Activated naive CD4-positive, alpha-beta T cell treated with anti-CD3 and anti-CD28 coated beads for 36 hours (primary cell): ENCODE results near the gene RBFOX2. TPM values are rescaled to one million over a fixed set of nuclear protein-coding genes. Genes with fewer than 3 reads are reported as not detected.
A peak's percentile ranks its signal among the peaks of the same experiment; 100 is the strongest.

ENCODE experiments used
- CTCF ChIA-PET: fragments of 350-600 bp; sonication (Branson Sonifier 250); formaldehyde crosslinking; loops from one replicate; lab custom pipeline; 2021; ENCODE audit warnings: antibody characterized with exemption; lab: Charles Lee
- DNase-seq: peaks from one replicate; pipeline ENCODE4 v3.0.0-alpha.2; 2020
- H3K27ac Mint-ChIP-seq: one replicate; pipeline ENCODE4 v1.8.0; 2021; ENCODE audit warnings: mild to moderate bottlenecking, mixed read lengths
- H3K27me3 Mint-ChIP-seq: one replicate; pipeline ENCODE4 v1.8.0; 2021; ENCODE audit warnings: low read depth, mixed read lengths
- H3K36me3 Mint-ChIP-seq: one replicate; pipeline ENCODE4 v1.8.0; 2021; ENCODE audit warnings: low read depth, mixed read lengths
- H3K4me1 Mint-ChIP-seq: one replicate; pipeline ENCODE4 v1.8.0; 2021; ENCODE audit warnings: low read depth, mixed read lengths
- H3K4me3 Mint-ChIP-seq: one replicate; pipeline ENCODE4 v1.8.0; 2021; ENCODE audit warnings: mild to moderate bottlenecking, moderate library complexity, mixed read lengths
- H3K9me3 Mint-ChIP-seq: one replicate; pipeline ENCODE4 v1.8.0; 2021; ENCODE audit warnings: mixed read lengths
- intact Hi-C: fragments of 100-400 bp; cut with micrococcal nuclease; formaldehyde crosslinking; loops from one replicate; pipeline ENCODE4 v1.15.1; 2023
- total RNA-seq, 2 experiments: library from RNA; stranded (reverse); gene quantifications; one replicate each; pipeline ENCODE4 v1.2.3, GENCODE V29; 2021

The RBFOX2 gene
- total RNA-seq, 2 experiments from 2014 or later: 3.3 to 4.3 TPM

GRCh38 chr22:35900483-35901168 is 128.0 kb downstream of the RBFOX2 start:
- Mint-ChIP-seq H3K4me3 (no peak overlapping the region), H3K27me3 (no peaks in the 10 kb centered on the region), H3K4me1 (peaks cover 15% of the 10 kb centered on the region), H3K36me3 (no peaks in the 10 kb centered on the region), H3K27ac (peak overlapping the region; percentile 25), H3K9me3 (no peaks in the 10 kb centered on the region)
- peak; percentile 34 for DNase-seq
- intact Hi-C loops: no loop called here
- CTCF ChIA-PET: interaction anchor here (0.6 kb wide), 1 partner anchor 55 kb away, joined by 8 read pairs; no protein-coding TSS in a partner anchor

GRCh38 chr22:35899736-35900135 is 128.9 kb downstream of the RBFOX2 start:
- Mint-ChIP-seq H3K4me3 (no peak overlapping the region), H3K4me1 (peaks cover 15% of the 10 kb centered on the region), H3K9me3 (no peaks in the 10 kb centered on the region), H3K36me3 (no peaks in the 10 kb centered on the region), H3K27ac (no peak overlapping the region), H3K27me3 (no peaks in the 10 kb centered on the region)
- no peak for DNase-seq
- CTCF ChIA-PET: interaction anchor here (0.6 kb wide), 1 partner anchor 335 kb away, joined by 3 read pairs; no protein-coding TSS in a partner anchor
- intact Hi-C loops: no loop called here

- peak overlapping the region; percentile 40 for H3K27ac Mint-ChIP-seq
- CTCF ChIA-PET: no interaction called here
Observed at GRCh38 chr22:35896111-35896705, 132.4 kb downstream of the RBFOX2 start.

DNA sequence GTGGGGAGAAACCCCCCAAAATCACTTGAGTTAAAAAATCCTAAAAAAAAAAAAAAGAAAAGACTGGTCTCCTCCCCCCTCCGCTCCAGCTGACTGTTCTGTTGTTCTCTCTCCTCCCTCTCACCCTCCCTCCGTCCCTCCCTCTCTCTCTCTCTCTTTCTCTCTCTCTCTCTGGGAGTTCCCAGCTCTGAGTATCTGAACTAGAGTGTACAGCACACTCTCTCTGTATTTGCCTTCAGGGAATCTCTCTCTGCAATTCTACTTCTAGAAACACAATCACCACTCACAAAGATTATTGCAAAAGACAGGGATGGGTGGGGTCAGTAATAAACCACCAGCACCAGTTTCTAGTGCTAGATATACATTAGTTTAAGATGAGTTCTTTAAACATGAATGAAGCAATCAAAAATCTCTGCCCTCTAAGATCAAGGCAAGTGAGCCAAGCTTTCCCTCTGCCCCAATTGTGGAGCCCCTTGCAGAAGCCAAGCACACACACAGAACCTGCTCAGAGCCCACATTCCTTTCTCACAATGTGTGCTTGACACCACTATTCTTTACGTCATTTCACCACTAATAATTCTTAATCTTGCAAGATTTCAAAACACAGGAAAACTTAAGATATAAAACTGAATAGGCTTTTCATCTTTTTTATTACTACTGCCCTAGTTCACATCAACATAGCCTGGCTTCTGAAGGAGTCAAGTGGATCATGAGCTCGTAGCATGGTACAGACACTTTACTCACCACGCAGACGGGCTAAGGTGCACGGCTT is 133.5 kb downstream of the RBFOX2 start:
- intact Hi-C loops: no loop called here
- CTCF ChIA-PET: no interaction called here
- H3K4me1 Mint-ChIP-seq: peaks cover 2% of the 10 kb centered on the region
- no peak for DNase-seq
- no peaks in the 10 kb centered on the region for H3K36me3 Mint-ChIP-seq
- H3K4me3 Mint-ChIP-seq: no peak overlapping the region
- no peak overlapping the region for H3K27ac Mint-ChIP-seq
- no peaks in the 10 kb centered on the region for H3K9me3 Mint-ChIP-seq
- peaks cover 4% of the 10 kb centered on the region for H3K27me3 Mint-ChIP-seq

More at GRCh38 chr22:35896111-35896705, 132.4 kb downstream of the RBFOX2 start:
- no peaks in the 10 kb centered on the region for H3K9me3 Mint-ChIP-seq
- peaks cover 13% of the 10 kb centered on the region for H3K4me1 Mint-ChIP-seq
- no peak overlapping the region for H3K4me3 Mint-ChIP-seq
- intact Hi-C loops: no loop called here
- H3K27me3 Mint-ChIP-seq: peaks cover 4% of the 10 kb centered on the region
- DNase-seq: no peak
- no peaks in the 10 kb centered on the region for H3K36me3 Mint-ChIP-seq

- Mint-ChIP-seq H3K27me3 (peaks cover 4% of the 10 kb centered on the region), H3K4me3 (no peak overlapping the region), H3K4me1 (no peaks in the 10 kb centered on the region), H3K36me3 (no peaks in the 10 kb centered on the region), H3K27ac (no peak overlapping the region), H3K9me3 (no peaks in the 10 kb centered on the region)
- CTCF ChIA-PET: no interaction called here
- intact Hi-C loops: no loop called here
- no peak for DNase-seq
Observed at GRCh38 chr22:35894464-35894878, 134.2 kb downstream of the RBFOX2 start.

DNA sequence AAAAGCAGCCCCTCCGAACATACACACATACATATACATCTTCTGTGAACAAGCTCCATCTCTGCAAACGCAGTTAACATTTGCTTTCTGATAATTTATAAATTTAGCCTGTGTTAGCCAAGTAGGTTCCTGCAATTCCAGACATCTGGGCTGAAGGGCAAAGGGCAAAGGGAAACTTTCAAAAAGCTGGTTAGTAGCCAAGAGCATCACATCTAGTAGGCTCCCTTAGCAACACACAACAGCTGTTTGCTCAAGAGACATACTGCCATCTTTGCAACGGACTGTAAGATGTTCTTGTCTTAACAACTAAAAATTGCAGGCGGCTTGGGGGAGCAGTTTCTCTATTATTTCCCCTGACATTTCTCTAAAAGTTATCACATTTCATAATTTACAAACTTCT is 134.9 kb downstream of the RBFOX2 start:
- CTCF ChIA-PET: no interaction called here
- no peak overlapping the region for H3K4me3 Mint-ChIP-seq
- no peak for DNase-seq
- no peaks in the 10 kb centered on the region for H3K9me3 Mint-ChIP-seq
- no peak overlapping the region for H3K27ac Mint-ChIP-seq
- H3K36me3 Mint-ChIP-seq: no peaks in the 10 kb centered on the region
- peaks cover 4% of the 10 kb centered on the region for H3K27me3 Mint-ChIP-seq
- intact Hi-C loops: no loop called here
- H3K4me1 Mint-ChIP-seq: no peaks in the 10 kb centered on the region

DNA sequence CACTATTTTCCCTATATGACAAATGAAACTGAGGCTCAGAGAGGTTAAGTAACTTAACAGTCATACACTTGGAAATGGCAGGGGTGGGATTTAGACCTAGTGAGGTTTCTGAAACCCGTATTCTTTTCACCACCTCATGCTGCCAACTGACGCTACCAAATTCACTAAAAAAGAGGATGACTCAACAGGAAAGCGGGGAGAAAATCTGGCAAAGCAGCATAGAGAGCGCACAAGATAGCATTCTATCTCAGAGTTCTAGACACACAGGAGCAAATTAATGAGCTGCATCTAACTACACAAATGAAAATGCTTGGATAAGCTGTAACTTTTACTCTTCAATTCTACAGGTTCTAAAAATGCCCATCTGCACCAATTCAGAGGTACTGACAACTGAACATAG is 136.4 kb downstream of the RBFOX2 start:
- peaks cover 4% of the 10 kb centered on the region for H3K27me3 Mint-ChIP-seq
- no peaks in the 10 kb centered on the region for H3K36me3 Mint-ChIP-seq
- intact Hi-C loops: no loop called here
- DNase-seq: no peak
- CTCF ChIA-PET: interaction anchor here (0.5 kb wide), 1 partner anchor 265 kb away, joined by 4 read pairs; no protein-coding TSS in a partner anchor
- no peaks in the 10 kb centered on the region for H3K4me1 Mint-ChIP-seq
- no peaks in the 10 kb centered on the region for H3K9me3 Mint-ChIP-seq
- no peak overlapping the region for H3K4me3 Mint-ChIP-seq
- H3K27ac Mint-ChIP-seq: no peak overlapping the region

DNA sequence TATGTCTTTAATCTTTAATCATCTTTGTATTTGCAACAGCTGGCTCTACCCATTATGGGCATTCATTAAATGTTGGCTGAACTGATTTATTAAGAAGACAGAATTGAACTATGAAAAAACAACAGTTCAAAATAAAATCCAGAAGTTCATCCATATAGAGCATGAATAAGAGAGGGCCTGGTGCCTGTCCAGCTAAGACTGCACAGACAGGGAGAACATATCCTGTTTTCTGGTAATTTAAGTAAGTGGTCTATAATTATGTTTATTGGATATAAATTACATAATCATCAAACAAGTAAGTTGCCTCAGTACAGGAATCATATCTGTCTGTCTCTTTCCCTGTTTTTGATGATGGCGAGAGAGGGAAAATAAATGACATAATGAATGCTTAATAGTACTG is 137.2 kb downstream of the RBFOX2 start:
- Mint-ChIP-seq H3K9me3 (no peaks in the 10 kb centered on the region), H3K4me1 (no peaks in the 10 kb centered on the region), H3K36me3 (no peaks in the 10 kb centered on the region), H3K27ac (no peak overlapping the region), H3K27me3 (peaks cover 4% of the 10 kb centered on the region), H3K4me3 (no peak overlapping the region)
- no peak for DNase-seq
- CTCF ChIA-PET: no interaction called here
- intact Hi-C loops: no loop called here

GRCh38 chr22:35889071-35889470 is 139.6 kb downstream of the RBFOX2 start:
- CTCF ChIA-PET: no interaction called here
- no peak for DNase-seq
- no peak overlapping the region for H3K27ac Mint-ChIP-seq
- H3K27me3 Mint-ChIP-seq: peaks cover 4% of the 10 kb centered on the region
- intact Hi-C loops: no loop called here
- no peaks in the 10 kb centered on the region for H3K36me3 Mint-ChIP-seq
- H3K4me1 Mint-ChIP-seq: peaks cover 4% of the 10 kb centered on the region
- H3K4me3 Mint-ChIP-seq: no peak overlapping the region
- H3K9me3 Mint-ChIP-seq: no peaks in the 10 kb centered on the region

- intact Hi-C loops: no loop called here
- CTCF ChIA-PET: no interaction called here
Observed at GRCh38 chr22:35888181-35888870, 140.3 kb downstream of the RBFOX2 start.

GRCh38 chr22:35887296-35887875 is 141.2 kb downstream of the RBFOX2 start:
- Mint-ChIP-seq H3K4me1 (peaks cover 18% of the 10 kb centered on the region), H3K9me3 (no peaks in the 10 kb centered on the region), H3K36me3 (no peaks in the 10 kb centered on the region), H3K4me3 (no peak overlapping the region), H3K27me3 (peaks cover 4% of the 10 kb centered on the region), H3K27ac (no peak overlapping the region)
- DNase-seq: no peak
- CTCF ChIA-PET: no interaction called here
- intact Hi-C loops: no loop called here

More at GRCh38 chr22:35888181-35888870, 140.3 kb downstream of the RBFOX2 start:
- Mint-ChIP-seq H3K27ac (no peak overlapping the region), H3K9me3 (no peaks in the 10 kb centered on the region), H3K4me1 (peaks cover 9% of the 10 kb centered on the region), H3K36me3 (no peaks in the 10 kb centered on the region), H3K27me3 (peaks cover 4% of the 10 kb centered on the region), H3K4me3 (no peak overlapping the region)
- no peak for DNase-seq

- H3K4me3 Mint-ChIP-seq: no peak overlapping the region
- intact Hi-C loops: no loop called here
- H3K27me3 Mint-ChIP-seq: no peaks in the 10 kb centered on the region
- H3K9me3 Mint-ChIP-seq: no peaks in the 10 kb centered on the region
- no peaks in the 10 kb centered on the region for H3K36me3 Mint-ChIP-seq
- H3K27ac Mint-ChIP-seq: no peak overlapping the region
- CTCF ChIA-PET: no interaction called here
- peaks cover 23% of the 10 kb centered on the region for H3K4me1 Mint-ChIP-seq
- DNase-seq: no peak
Observed at GRCh38 chr22:35886309-35886708, 142.3 kb downstream of the RBFOX2 start.
